HL-60/S4 treated with phorbol 12-myristate 13-acetate at 8.2 ng/mL for 4 days and 3 days (cell line): Measurements from ENCODE around the gene C3orf70.

Source experiments
- in situ Hi-C: fragments of 300-500 bp; cut with MboI; formaldehyde crosslinking; loops from 2 replicates; pipeline ENCODE4 v1.15.0; 2022; ENCODE audit warnings: low sequenced_read_pairs

Gene C3orf70

DNA sequence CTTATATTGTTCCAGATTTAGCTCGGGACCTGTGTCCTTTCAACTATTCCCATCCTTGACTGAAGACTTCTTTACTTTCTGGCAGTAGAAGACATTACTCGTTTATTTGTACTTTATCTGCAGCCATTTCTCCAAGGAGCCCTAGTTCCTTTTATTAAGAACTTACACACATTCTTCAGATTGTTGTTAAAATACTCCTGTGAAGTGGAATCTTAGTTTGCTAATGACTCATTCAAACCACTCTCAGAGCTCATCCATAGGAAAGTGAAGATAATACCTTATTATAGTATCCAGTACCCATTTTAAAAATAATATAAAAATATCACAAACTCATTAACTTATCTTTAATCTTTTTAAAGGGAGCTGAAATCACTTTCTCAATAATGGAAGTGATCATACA is 63.5 kb downstream of the C3orf70 start:
- in situ Hi-C loops = no loop called here

DNA sequence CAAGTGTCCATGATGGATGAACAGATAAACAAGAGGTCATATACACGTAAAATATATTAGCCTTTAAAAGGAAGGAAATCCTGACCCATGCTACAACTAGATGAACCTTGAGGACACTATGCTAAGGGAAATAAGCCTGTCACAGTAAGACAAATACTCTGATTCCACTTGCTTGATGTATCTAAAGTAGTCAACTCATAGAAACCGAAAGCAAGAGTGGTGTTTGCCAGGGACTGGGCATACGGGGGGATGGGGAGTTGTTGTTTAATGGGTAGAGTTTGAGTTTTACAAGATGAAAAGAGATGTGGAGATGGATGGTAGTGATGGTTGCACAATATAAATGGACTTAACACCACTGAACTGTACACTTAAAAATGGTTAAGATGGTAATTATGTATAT is 65.4 kb downstream of the C3orf70 start:
- in situ Hi-C loops = no loop called here

DNA sequence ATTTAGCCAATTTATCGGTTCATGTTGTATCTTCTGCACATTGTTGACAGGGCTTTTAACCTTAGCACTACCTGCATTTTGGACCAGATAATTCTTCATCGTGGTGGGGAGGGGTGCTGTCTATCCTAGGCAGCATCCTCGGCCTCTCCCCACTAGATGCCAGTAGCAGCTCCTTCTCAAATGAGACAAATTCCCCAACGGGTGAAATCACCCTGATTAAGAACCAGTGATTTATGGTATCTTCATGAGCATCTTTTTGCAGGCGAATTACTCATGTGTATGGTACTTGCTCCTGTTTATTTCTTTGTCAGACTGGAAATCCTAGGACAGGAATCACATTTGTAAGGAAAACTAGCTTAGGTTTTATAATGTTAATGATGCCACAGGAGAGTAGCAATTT is 68.0 kb downstream of the C3orf70 start:
- in situ Hi-C loops = no loop called here

DNA sequence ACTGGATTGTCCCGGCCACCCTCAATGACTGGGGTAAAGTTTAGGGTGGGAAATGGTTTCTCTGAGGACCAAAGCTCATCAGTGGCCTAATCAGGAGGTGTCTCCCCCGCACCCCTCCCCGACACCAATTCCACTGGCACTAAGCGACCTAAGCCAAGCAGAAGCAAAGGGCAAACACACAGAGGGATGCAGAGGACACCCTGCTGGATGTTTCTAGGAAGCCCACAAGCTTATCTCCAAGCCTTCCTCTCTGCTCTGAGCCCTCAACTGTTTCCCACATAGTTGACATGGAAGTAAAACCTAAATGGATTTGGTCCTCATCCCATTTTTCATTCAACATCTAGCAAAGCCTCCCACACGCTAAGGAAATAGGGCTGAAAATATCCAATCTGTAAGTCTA is 68.5 kb downstream of the C3orf70 start:
- in situ Hi-C loops = no loop called here

DNA sequence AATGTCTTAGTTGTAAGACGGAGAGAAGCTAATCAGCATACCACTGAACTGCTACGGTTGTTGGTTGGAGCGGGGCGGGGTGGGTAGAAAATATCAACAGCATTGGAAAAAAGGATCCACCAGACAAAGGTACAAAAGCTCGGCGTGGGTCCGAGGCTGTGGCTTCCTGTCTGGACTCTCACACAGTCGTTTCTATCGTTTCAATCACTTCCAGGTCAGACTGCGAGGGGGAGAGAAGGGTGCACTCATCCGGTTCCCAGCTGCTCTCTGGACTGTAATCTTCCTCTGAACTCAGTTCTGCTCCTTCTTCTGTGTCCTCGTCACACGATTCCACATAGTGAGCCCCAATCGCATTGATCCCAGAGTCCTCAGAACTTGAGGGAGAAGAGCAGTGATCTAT is 70.0 kb downstream of the C3orf70 start:
- in situ Hi-C loops = no loop called here

DNA sequence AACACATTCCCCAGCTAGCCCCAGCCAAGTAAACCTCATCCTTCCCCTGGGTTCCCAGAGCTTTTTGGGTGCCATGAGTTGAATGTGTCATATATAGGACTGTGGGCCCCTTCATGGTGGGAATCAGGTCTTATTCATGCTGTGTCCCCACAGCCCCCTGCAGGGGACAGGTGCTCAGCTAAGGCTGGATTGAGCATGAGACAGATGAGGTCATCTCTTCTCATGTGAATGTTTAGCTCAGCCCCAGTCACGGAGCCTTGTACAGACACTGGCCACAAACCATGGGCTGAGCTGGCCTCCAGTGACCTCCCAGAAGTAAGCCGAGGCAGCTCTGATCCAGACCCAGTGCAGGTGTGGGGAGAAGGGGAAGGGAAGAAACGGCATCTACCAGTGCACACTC is 70.7 kb downstream of the C3orf70 start:
- in situ Hi-C loops = no loop called here

DNA sequence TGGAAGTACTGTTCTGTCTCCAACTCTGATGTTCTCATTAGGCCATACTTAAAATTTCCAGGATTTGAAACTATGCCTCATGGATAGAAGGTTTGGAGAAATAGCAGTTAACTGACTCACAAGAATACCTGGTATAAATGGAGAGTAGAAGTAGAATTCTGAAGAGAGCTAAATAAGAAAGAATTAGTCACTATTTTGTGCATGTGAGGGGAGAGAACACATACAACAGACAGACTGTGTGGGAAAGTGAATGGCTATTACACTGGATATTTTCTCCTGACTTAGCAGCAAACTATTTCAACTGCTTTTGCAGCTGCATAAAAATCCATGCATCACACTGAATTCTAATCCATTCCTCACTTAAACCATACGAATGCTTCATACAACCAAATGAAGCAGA is 71.3 kb downstream of the C3orf70 start:
- in situ Hi-C loops = no loop called here

DNA sequence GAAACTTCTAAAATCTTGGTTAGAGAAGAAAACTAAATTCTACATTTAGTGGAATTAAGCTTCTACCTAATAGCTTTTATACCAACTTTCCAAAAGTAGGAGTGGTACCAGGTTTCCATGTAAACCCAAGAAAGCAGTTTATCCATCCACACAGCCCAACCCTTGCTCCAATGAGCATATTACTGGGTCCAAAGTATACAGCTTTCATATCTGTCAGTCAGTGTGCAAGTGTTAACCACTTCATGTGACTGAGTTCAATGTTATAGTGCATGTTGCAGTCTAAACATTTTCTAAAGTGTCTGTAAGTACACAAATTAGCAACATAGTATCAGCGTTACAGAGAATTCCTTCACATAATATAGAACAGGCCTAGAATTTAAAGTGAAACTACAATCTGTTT is 73.2 kb downstream of the C3orf70 start:
- in situ Hi-C loops = no loop called here

DNA sequence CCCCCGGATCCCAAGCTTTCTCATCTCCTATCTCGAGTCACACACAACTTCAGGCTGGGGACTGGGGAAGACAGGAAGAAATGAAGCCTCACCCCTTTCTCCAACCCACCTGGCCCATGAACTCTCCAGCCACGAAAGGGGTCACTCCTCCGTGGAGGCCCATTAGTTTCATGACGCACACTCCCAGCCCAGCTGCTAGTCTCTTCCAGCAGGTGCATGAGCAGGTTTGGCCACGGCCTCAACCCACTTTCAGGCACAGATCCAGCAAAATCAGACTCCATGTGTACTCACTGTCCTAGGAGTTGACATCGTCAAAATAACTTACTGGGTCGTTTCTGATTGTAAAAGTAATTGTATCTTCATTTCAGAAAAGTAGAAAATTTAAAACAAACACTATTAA is 76.6 kb downstream of the C3orf70 start:
- in situ Hi-C loops = no loop called here

DNA sequence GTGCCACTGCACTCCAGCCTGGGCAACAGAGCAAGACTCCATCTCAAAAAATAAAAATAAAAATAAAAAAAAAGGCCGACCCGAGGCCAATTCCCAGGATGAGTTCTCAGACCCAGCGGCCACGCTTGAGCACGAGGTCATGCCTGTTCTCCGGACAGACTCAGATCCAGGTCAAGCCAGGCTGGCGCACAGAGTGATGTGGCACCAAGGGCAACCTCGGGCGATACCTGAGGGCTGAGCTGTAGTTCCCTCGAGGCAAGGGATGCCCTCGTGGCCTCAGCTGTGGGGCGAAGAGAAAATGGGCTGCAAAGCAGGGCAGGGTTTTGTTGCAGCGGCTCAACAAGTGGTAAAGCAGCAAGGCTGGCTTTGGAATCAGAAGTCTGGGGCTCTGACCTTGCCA is 77.3 kb downstream of the C3orf70 start:
- in situ Hi-C loops = no loop called here

DNA sequence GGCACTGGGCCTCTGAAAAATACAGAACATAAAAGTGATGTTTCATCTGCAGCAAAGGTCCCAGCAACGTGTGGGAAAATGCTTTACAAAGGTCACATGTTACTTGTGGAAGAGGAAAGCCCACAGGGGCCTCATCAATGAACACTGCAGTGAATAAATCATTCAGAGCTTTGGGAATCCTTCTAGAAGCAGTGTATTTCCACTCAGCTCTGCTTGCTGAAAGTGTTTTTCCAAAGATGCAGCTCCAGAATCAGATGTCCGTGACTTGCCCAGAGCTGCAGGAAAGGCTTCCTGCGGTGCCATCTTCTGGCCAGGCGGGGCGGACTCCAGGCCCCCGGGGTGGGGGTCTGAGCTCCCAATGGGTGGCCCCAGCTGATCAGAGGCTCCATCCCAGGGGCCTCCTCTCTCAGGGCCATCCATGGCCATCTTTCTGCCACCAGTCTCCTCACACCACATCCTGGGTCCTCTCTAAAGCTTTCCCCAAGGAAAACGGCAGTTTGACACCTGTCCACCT is 81.5 kb downstream of the C3orf70 start:
- in situ Hi-C loops = no loop called here

DNA sequence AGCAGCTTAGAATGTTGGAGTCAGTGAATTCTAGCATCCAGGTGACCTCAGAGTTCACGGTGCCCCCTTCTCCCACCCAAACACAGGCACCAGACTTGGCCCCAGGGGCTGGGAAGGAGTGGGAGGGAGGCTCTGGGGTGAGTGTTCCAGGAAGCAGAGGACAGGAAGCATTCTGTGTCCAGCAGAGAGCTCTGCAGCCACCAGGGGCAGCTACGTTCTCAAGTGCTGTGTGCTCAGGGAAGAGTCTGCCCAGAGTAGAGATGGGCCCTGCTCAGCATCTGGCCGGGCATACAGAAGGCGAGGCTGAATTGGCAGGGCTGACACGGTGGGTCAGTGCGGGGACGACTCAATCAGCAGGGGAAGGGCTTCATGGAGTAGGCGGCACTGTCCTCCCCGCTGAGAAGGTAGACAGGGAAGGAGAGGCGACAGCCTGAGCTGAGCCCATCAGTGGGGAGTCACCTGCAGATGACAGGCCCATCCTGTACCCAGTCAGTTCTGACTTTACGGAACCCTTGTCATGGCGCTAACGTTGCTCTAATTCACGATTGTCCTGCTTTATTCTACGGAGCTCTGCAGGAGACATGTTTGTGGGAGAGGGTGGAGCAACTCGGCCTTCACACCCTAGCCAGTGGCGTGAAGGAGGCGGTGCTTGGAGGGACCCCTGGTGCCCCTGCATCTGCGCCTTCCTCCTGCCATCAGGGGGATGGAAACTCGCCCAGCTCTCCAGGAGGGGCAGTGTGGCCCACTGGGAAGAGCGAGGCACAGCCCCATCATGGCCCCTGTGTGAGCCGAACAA is 82.2 kb downstream of the C3orf70 start:
- in situ Hi-C loops = no loop called here

DNA sequence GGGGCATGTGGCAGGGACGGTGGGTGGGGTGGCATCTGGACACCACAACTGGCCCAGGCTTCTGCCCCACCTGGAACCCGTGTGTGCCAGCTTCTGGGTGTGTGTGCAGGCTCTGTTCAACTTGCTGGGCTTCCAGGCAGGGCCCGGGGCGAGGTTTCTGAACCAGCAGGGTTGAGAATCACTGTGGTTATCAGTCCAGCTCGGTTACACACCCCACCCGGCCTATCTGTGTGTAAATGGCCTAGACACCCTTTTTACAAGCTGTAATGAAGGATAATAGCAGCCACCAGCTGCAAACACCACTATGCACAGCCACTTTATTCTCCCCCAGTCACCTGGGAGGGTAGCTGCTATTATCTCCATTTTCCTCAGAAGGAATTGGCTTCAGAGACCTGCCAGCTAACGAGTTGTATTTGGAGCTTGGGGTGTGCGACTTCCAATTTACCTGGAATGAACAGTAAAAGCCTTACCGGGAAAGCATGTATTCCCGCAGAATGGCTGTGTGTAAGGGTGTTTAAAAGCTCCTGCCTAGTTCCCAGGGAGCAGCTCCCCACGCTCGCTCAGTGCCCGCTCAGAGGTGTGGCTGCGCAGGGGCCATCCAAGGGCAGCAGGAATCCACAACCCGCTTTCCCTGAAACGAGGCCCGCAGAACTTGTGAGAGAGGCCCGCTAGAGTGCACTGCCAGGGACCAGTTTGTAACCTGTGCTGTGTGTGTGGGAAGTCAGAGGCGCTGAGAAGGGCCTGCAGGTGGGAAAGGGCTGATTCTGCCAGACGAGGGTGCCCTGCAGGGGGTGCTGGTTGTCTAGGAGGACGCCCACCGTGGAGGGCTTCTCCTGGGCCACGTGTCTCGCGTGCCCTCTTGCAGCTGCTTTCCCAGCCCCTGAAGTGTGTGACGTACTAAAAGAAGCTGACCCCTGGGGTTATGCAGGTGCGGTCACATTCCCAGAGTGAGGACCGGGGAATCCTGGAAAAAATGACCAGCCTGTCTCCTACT is 83.5 kb downstream of the C3orf70 start:
- in situ Hi-C loops = no loop called here

DNA sequence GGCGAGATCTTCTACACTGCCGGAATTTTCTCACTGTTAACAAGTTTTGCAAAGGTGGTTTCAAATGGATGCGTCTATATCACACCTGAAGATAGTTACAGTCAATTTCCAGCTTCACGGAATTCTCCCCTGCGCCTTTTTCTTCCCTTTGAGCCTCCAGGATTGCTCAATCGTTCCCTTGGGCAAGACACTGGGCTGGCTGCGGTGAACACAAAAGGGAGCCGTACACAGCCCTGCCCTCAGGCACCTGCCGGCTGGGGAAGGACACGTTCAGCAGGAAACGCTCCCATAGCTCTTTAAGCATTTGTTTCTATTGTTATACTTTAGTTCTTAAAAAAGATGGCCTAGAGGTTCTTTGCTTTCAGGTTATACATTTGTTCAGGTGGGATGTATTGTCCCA is 85.7 kb downstream of the C3orf70 start:
- in situ Hi-C loops = no loop called here

DNA sequence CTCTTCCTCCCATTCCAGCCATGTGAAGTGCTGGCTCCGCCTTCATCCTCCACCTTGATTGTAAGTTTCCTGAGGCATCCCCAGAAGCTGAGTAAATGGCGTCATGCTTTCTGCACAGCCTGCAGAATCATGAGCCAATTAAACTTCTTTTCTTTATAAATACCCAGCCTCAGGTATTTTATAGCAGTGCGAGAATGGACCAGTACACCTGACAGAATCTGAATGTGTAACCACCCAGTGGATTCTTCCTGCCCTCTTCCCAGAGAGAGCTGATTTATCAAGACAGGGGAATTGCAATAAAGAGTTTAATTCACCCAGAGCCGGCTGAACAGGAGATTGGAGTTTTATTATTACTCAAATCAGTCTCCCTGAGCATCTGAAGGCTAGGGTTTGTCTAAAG is 86.6 kb downstream of the C3orf70 start:
- in situ Hi-C loops = no loop called here

DNA sequence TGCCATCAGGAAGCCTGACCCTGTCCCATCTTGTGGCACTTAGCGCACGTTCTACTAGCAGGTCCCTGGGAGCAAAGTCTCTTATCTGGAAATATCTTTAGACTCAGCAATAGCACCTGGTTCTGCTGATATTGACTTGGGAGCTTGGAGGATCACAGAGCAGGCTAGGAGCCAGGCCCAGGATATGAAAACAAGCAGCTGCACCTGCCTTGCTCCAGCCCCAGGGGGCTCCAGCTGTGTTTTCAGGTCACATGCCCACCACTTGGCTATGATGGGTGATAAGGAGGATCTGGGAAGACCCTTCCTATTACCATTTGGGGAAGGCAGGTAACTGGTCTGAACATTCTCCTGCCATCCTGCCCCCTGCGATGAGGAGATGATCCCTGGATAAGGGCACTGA is 87.8 kb downstream of the C3orf70 start:
- in situ Hi-C loops = no loop called here

DNA sequence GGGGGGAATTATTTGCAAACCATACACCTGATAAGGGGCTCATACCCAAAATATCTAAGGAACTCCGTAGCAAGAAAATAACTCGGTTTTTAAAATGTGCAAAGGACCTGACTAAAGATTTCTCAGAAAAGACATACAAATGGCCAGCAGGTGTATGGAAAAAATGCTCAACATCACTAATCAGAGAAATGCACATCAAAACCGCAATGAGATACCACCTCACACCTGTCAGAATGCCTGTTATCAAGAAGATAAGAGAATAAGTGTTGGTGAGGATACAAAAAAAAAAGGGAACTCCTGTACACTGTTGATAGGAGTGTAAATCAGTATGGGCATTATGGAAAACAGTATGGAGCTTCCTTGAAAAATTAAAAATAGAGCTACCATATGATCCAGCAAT is 89.4 kb downstream of the C3orf70 start:
- in situ Hi-C loops = no loop called here

DNA sequence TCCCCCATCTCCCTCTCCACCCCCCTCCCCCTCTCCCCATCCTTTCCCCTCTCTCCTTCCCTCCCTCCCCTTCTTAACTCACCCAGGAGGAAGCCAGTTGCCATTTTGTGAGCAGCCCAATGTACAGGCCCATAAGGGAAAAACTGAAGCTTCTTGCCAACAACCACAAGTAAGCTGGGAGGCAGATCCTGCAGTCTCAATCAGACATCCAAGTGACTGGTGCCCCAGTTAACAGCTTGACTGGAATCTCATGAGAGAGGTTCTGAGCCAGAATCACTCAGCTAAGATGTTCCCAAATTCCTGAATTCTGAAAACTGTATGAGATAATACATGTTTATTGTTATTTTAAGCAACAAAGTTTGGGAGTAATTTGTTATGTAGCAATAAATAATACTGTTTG is 90.7 kb downstream of the C3orf70 start:
- in situ Hi-C loops = no loop called here

DNA sequence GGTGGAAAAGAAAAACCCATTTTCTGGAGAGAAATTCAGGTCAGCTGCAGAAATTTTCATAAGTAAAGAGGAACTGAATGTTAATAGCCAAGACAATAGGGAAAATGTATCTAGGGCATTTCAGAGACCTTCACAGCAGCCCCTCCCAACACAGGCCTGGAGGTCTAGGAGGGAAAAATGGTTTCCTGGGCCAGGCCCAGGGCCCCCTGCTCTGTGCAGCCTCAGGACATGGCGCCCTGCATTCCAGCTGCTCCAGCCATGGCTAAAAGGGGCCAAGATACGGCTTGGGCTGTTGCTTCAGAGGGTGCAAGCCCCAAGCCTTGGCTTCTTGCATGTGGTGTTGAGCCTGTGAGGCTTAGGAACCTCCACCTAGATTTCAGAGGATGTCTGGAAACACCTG is 92.2 kb downstream of the C3orf70 start:
- in situ Hi-C loops = no loop called here

DNA sequence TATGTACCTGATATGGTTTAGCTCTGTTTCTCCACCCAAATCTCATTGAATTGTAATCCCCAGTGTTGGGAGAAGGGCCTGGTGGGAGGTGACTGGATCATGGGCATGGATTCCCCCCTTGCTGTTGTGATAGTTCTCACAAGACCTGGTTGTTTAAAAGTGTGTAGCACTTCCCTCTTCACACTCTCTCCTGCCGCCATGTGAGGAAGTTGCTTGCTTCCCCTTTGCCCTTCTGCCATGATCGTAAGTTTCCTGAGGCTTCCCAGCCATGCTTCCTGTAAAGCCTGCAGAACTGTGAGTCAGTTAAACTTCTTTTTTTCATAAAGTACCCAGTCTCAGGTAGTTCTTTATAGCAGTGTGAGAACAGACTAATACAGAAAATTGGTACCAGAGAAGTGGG is 93.1 kb downstream of the C3orf70 start:
- in situ Hi-C loops = no loop called here

DNA sequence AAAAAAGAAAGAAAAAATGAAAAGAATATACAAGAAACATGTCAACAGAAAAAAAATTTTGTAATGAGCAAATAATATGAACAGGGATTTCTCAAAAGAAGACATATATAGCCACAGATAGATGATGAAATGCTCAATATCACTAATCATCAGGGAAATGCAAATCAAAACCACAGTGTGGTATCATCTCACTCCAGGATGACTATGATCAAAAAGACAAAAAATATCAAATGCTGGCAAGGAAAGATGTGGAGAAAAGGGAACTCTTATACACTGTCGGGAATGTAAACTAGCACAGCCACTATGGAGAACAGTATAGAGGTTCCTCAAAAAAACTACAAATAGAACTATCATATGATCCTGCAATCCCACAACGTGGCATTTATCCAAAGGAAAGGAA is 94.1 kb downstream of the C3orf70 start:
- in situ Hi-C loops = no loop called here

DNA sequence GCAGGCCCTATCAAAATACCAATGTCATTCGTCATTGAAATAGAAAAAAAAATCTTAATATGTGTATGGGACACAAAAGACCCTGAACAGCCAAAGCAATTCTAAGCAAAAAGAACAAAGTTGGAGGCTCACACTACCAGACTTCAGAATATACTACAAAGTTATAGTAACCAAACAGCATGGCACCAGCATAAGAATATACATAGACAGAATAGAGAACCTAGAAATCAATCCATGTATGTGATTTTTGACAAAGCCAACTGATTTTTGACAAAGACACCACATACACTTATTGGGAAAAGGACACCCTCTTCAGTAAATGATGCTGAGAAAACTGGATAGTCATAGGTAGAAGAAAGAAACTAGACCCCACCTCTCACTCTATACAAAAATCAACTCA is 95.0 kb downstream of the C3orf70 start:
- in situ Hi-C loops = no loop called here
